Activated CD4-positive, alpha-beta T cell treated with anti-CD3 and anti-CD28 coated beads, Interleukin-2, amount 50 U/mL, for 48 hours (primary cell): ENCODE measurements around the gene PHOSPHO2.
"Not testable (repeated sequence)": the region's sequence is repeated elsewhere in the genome, so short reads cannot be mapped to it uniquely, and the experiment has no call there.

Source experiments
- DNase-seq, 2 experiments: peaks; one replicate each; pipeline ENCODE4 v3.0.0-alpha.2; 2020

PHOSPHO2 gene

DNA sequence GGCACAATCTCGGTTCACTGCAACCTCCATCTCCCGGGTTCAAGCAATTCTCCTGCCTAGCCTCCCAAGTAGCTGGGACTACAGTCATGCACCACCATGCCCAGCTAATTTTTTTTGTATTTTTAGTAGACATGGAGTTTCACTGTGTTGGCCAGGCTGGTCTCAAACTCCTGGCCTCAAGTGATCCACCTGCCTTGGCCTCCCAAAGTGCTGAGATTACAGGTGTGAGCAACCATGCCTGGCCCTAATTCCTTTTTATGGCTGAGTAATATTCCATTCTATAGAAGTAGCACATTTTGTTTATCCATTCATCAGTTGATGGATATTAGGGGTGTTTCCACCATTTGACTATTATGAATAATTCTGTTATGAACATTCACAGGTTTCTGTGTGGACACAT is 9.6 kb upstream of the PHOSPHO2 start:
- not testable (repeated sequence) for DNase-seq

- DNase-seq = not testable (repeated sequence)
Measured at GRCh38 chr2:169686825-169687224, 7.4 kb upstream of the PHOSPHO2 start.

- not testable (repeated sequence) for DNase-seq
Measured at GRCh38 chr2:169687943-169688342, 6.3 kb upstream of the PHOSPHO2 start.

DNA sequence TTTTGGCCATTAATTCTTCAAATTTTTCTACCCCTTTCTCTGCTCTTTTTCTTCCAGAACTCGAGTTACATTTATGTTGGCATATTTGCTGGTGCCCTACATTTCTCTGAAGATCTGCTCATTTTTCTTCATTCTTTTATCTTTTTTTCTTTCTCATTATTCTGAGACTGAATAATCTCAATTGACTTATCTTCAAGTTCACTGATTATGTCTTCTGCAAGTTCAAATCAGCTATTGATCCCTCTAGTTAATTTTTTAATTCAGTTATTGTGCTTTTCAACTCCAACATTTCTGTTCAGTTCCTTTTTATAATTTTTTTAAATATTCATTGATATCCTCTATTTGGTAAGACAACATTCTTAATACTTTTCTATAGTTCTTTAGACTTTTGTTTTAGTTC is 3.3 kb upstream of the PHOSPHO2 start:
- no peak for DNase-seq

- DNase-seq = no peak
Measured at GRCh38 chr2:169692718-169693117, 1.6 kb upstream of the PHOSPHO2 start.

DNA sequence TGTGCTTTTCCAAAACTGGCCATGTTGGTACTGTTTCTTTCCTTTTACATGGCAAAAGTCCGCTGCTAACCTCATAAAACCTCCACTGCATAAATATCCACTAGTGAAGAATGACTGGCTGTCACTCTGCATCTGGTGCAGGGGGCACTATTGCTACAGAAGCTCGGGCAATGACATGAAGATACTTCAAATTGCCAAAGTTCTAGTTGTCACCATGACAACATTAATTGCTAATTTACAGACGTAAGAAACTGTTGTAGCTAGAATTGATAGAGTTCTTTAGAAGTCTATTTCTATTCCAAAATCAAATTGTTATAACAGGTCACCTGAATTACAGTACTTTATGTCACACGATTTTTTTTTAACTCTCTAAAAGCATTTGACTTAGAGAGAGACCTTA is 909 bp upstream of the PHOSPHO2 start:
- DNase-seq = no peak

DNA sequence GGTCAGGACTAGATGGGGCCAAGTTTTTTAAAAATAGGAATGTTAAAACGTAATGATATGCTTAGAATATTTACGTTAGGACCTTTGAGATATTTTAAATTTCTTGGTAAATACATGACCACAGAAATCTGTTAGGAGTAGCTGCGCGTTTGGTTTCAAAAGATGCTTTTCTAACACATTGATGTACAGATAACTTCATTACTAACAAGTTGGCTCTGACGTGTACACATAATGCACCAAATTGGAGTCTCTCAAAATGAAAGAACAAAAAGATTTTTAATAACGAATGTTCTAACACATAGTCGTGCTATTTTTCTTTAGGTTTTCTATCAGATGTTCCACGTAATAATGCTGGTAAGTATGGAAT is 608 bp downstream of the PHOSPHO2 start:
- no peak for DNase-seq

GRCh38 chr2:169696381-169696780 is 2.1 kb downstream of the PHOSPHO2 start:
- DNase-seq = no peak

DNA sequence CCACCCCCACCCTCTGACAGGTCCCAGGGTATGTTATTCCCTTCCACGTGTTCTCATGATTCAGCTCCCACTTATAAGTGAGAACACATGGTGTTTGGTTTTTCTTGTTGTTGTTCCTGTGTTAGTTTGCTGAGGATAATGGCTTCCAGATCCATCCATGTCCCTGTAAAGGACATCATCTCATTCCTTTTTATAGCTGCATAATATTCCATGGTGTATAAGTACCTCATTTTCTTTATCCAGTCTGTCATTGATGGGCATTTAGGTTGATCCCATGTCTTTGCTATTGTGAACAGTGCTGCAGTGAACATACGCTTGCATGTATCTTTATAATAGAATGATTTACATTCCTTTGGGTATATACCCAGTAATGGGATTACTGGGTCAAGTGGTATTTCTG is 4.9 kb downstream of the PHOSPHO2 start:
- DNase-seq = not testable (repeated sequence)

DNA sequence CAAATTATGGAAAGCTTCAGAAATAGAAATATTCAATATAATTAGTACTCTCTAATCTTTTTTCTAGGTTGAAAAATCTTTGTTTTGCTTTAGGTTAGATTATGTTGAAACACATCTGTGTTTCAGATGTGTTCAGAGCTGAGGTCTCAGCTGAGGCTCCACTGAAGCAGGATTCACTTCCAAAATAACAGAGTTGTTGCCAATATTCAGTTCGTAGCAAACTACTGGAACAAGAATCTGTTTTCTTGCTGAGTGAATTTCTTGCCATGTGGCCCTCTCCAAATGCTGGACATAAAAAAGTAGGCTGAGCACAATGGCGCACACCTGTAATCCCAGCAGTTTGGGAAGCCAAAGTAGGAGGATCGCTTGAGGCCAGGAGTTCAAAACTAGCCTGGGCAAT is 8.7 kb downstream of the PHOSPHO2 start:
- no peak for DNase-seq

DNA sequence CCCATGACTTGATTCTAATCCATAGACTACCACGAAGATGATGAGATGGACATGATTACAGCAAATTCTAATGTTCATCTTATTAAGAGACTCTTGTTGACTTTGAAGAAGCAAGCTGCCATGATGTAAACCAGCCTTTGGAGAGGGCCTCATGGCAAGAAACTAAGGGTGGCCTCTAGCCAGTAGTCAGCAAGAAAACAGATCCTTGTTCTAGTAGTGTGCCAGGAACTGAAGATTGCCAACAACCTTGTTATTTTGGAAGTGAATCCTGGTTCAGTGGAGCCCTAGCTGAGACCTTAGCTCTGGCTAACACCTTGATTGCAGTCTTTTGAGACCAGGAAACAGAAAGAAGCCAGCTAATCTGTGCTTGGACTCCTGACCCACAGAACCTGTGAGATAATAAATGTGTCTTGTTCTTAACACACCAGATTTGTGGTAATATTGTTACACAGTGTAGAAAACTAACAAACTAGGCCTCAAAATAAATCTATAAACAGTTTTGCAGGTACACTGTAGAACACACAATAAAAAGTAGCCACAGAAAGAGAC is 10.0 kb downstream of the PHOSPHO2 start:
- DNase-seq = no peak

GRCh38 chr2:169705927-169706326 is 11.7 kb downstream of the PHOSPHO2 start:
- DNase-seq = no peak

DNA sequence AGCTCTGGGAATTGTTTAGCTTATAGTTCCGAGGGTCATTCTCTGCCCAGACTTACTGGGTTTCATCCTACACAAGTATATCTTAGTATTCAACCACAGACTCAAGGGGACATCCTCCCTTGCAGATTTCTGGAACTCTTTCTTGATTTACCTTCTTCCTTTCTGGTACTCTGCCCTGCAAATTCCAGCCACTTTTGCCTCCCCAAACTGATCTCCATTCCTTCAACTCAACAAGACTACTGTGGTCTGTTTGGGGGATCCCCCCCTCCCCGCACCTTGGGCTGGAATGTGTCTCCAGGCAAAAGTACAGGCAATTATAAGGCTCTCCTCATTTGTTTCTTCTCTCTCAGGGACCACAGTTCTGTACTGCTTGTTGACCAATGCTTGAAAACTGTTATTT is 13.4 kb downstream of the PHOSPHO2 start:
- no peak for DNase-seq

DNA sequence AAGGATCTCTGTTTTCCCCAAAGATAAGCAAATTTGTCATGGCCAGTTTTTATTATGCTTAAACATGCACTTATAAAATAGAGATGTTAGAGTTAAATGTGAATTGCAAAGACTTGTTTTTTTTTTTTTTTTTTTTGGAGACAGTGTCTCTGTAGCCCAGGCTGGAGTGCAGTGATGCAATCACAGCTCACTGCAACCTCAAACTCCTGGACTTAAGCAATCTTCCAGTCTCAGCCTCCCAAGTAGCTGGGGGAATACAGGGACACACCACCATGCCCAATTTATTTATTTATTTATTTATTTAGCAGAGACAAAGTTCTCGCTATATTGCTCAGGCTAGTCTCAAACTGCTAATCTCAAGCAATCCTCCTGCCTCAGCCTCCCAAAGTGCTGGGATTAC is 15.1 kb downstream of the PHOSPHO2 start:
- no peak for DNase-seq

DNA sequence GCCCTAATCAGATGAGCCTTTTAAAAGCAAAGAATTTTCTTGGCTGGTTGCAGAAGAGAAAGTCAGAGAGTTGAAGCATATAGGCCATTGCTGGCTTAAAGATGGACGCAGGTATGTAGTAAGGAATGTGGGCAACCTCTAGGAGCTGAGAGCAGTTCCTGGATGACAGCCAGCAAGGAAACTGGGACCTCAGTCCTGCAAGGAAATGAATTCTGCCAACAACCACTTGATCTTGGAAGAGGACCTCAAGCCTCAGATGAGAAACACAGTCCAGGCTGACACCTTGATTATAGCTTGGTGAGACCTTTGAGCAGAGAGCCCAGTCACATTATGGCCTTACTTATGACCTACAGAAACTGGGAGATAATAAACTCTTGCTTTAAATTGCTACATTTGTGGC is 15.7 kb downstream of the PHOSPHO2 start:
- no peak for DNase-seq

DNA sequence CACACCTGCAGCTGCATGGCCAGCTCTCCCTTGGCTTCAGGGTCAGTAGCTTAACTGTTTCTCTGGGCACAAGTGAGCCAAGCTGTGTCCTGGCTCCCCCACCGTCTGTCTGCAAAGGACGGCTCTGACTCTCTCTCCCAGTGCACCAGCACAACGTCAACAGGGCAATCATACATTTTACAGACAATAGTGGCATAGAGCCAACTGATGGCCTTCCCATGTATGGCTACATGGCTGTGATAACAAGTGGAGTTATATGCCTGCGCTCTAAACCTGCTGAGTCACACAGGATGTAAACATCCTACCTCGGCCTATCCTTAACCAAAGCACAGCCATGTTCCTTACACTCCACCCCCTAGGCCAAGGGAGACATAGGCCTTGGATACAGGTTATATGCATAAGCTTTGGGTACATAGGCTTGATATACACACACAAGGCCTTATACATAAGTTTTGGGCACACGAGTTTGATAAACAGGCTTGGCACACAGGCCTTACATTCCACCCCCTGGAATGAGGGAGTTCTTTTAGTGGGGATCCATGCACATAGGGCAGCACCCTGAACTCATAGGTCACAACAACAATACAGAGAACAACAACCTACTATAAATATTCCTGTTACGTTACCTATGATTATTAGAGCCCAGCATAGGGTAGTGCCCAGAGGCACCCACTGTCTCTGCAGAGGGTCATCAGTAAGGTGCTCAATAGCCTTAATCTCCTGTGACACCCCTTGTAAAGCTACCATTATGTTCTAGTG is 17.7 kb downstream of the PHOSPHO2 start:
- DNase-seq = no peak

- DNase-seq = no peak
Measured at GRCh38 chr2:169712791-169713227, 18.5 kb downstream of the PHOSPHO2 start.

- DNase-seq = no peak
Measured at GRCh38 chr2:169713331-169713730, 19.1 kb downstream of the PHOSPHO2 start.

DNA sequence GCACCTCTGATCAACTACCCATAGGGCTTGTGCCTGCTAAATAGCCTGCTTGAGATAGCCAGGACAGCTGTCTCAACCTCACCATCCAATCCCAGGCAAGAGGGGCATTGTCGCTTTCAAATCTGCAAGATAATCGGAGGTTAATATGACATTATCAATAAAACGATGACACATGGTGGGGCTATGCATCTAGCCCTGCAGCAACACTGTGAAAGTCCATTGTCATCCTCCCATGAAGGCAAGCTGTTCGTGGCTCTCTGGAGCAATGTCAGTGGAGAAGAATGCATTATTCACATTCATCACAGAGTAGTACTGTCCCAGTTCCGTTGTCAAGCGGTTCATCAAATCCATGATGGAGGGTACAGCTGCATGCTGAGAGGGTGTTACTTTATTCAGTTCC is 20.4 kb downstream of the PHOSPHO2 start:
- no peak for DNase-seq

GRCh38 chr2:169715379-169716237 is 21.3 kb downstream of the PHOSPHO2 start:
- DNase-seq = no peak

DNA sequence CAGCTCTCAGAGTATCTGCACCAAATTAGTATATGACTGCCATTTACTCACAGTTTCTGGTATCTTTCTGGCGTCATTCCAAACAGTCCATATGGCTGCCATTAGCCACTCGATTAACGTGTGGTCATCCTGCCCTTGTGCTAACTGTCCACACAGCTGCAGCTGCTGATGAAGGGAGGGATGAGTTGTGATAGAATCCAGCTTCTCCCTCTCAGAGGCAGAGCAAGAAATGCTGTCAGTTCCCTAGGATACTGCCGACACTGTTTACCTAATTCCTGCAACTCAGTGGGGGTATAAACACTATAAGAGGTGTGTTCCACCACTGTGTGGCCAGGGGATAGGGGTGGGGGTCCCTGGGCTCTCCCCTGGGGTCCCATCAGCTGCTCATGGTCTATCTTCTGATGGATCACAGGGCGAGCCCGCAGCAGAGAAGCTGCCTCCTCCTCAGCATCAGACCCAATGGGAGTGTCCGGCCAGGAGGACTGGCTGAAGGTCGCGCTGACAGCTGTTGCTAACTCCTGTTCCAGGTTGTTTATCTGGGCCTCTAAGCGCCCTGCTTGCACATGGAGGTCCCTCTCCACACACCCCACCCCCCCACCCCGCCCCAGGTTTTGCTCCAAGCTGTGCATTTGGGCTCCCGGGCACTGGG is 22.1 kb downstream of the PHOSPHO2 start:
- DNase-seq = no peak

DNA sequence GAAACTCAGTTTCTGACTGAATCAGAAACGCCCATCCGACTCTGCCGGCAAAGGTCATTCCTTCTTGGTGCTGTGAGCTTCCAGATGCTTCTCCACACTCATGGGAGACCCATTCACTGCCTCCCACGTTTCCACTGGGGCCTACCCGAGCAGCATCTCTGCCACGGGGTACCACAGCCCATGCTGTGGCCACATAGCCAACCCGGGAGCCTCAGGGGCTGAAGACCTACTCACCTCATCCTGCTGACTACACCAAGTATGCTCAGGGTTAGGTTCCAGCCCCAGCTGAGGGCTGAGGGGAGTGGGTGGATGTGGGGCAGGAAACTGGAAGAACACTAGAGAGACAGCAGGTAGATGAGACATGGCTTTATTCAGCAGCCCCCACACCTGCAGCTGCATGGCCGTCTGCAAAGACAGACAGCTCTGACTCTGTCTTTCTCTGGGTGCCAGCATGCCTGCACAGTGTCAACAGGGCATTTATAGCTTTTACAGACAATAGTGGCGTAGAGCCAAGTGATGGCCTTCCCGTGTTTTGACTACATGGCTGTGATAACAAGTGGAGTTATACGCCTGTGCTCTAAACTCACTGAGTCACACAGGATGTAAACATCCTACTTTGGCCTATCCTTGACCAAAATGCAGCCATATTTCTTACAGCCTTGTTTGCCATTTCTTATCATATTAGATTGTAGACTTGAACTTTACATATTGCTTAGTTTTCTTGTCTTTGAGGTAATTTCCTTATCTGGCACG is 22.8 kb downstream of the PHOSPHO2 start:
- no peak for DNase-seq

DNA sequence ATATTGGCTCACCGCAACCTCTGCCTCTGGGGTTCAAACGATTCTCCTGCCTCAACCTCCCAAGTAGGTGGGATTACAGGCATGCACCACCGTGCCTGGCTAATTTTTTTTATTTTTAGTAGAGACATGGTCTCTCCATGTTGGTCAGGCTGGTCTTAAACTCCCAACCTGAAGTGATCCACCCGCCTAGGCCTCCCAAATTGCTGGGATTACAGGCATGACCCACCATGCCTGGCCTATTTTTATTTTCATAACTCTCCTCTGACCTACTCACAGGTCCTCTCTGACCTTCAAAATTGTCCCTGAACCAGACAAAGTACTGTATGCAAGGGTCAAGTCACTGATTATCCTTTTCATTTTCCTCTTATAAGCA is 23.4 kb downstream of the PHOSPHO2 start:
- DNase-seq = no peak
